ENCODE results near the gene RER1.
A peak's percentile ranks its signal among the peaks of the same experiment; 100 is the strongest.
"Not testable (repeated sequence)": the region's sequence is repeated elsewhere in the genome, so short reads cannot be mapped to it uniquely, and the experiment has no call there.

The RER1 gene

DNA sequence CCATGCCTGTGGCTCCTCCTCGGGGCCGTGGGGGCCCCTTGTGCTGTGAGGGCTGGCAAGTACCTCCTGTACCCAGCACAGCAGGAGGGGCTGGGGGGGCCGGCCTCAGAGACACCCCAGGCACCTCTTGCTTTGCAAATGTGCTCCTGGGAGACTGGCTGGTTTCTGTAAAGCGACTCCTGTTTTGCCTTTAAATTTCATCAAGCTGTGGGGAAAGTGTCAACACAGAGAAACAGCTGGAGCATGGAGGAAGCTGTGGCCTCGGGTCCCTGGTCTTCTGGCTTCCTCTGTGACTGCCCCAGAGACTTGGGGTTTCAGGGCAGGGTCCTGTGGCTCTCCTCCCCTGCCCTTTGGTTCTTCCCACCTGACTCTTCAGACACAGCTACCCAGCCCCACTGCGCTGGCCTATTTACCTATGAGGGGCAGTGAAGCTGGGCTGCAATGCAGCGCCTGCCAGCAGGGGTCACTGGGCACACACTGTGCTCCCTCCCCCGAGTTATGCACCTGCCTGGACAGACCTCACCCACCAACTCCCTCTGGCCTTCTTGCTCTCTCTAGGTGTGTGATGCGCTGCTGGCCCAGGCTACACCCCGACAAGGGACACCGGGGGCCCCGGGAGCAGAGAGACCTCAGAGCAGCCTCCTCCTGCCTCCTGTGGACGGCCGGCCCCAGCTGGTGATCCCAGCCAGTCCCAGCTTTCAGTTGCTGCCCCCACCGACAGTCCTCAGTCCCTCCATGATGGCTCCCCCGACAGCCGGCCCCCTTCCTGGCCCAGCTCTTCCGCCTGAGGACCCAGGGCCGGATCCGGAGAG, 38.3 kb downstream of the RER1 start:
- DNase-seq: no peak

- no peak for DNase-seq
These were observed 38.9 kb downstream of the RER1 start for GRCh38 chr1:2430592-2430973.

DNA sequence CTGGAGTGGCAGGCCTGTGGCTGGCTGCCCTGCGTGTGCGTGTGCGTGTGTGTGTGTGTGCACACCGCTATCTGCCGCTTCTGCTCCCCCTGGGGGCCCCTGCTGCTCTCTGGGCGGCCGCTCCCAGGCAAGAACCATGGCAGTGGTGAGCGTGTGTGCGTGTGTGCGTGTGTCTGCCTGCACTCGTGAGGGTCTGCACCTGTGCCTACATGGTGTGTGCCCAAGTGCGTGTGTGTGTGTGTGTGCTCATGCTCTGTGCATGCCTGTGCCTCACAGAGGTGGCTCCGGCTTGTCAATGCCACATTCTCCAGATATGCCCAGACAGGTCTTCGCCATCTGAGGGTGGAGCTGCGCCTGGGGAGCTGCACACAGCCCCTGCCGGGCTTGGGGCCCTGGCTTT, 39.5 kb downstream of the RER1 start:
- DNase-seq: no peak

- DNase-seq: no peak
These were observed 39.9 kb downstream of the RER1 start for GRCh38 chr1:2431518-2431917.

DNA sequence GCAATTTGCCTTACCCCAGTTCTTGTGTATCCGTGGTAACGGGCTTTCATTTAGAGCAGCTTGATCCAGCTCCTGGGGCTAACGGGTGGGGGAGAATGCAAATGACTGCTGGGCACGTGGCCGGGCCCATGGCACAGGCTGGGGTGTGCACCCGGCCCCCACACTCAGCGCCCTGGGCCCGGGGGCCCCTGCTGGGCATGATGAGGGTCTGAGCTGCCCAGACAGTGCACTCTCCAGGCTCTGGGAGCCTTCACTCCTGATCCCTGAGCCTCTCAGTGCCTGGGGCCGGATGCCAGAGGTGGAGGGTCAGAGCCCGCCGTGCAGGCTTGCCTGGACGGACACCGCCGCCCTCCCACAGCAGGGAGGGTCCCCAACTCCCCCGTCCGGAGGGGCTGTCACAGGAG, 40.8 kb downstream of the RER1 start:
- DNase-seq: no peak

GRCh38 chr1:2433196-2433595, 41.6 kb downstream of the RER1 start:
- no peak for DNase-seq

GRCh38 chr1:2433936-2434655, 42.5 kb downstream of the RER1 start:
- no peak for DNase-seq

- no peak for DNase-seq
These were observed 43.5 kb downstream of the RER1 start for GRCh38 chr1:2435091-2435490.

- no peak for DNase-seq
These were observed 44.2 kb downstream of the RER1 start for GRCh38 chr1:2435746-2436355.

- no peak for DNase-seq
These were observed 45.2 kb downstream of the RER1 start for GRCh38 chr1:2436876-2437275.

DNA sequence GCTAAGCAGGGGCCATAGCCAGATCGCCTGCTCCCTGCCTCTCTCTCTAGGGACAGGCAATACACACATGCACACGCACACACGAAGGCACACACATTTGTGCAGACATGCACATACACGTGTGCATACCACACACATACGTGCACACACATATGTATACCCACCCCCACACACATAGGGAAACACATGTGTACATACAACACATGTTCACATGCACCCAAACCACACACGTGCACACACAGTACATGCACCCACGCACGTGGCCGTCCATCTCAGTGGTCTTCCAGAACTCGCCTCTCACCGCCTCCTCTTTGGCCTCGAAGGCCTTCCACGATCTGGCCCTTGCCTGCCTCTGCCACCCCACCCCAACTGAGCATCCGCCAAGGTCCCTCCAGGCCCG, 46.0 kb downstream of the RER1 start:
- no peak for DNase-seq

DNA sequence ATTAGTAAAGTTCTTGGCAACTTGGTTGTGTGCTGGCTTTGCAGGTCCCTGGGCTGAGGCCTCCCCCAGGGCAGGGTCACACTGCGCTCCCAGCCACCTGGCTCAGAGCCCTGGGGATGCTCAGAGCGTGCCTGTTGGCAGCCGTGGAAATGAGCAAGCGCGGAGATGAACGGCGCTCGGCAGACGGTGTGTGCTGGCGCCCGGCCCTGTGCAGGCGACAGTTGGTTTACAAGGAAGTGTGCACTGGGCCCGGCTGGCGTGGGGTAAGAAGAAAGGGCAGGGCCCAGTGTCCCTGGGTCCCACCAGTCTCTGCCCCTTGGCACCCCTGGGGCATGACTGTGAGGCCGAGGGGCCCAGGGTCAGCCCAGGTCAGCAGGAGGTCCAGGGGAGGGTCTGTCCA, 46.4 kb downstream of the RER1 start:
- no peak for DNase-seq

- no peak for DNase-seq
These were observed 47.0 kb downstream of the RER1 start for GRCh38 chr1:2438641-2439040.

DNA sequence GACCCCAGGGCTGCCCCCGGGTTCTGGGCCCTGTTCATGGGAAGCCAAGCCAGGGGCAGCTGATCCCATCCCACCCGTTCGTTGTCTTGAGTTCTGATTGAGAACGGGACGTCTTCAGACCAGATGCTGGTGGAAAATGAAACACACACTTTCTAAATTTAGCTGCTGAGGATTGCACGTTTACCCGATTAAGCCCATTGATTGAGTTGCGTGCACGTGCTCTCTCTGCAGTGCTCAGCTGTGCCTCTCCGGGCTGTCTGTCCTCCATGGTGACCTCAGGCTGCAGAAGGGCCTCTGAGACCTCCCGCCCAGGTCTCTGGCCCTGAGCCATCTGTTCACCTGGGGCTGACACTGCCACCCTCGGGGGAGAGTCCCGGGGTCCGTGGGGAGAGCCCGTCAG, 47.7 kb downstream of the RER1 start:
- DNase-seq: no peak

GRCh38 chr1:2440346-2440745, 48.7 kb downstream of the RER1 start:
- DNase-seq: not testable (repeated sequence)

DNA sequence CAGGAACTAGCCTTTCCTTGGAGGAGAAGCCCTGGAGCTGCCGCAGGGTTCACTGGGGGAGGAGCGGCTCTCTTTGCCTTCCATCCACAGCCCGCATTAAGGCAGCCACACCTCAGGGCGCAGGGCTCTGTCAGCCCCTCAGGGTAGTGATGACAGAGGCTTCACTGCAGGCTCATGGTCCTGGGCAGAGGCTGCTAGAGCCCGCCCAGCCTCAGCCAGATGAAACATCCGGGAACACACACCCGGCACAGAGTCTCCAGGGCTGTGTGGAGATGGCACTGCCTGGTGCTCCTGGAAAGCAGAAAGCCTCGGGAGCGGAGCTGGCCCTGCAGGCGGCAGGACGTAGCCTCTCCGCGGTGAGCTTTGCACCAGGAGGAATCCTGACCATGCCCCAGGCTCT, 50.1 kb downstream of the RER1 start:
- no peak for DNase-seq

- no peak for DNase-seq
These were observed 51.0 kb downstream of the RER1 start for GRCh38 chr1:2442661-2443060.

- peak; percentile 41 for DNase-seq
These were observed 51.9 kb downstream of the RER1 start for GRCh38 chr1:2443277-2444137.

- no peak for DNase-seq
These were observed 52.5 kb downstream of the RER1 start for GRCh38 chr1:2444138-2444591.

DNA sequence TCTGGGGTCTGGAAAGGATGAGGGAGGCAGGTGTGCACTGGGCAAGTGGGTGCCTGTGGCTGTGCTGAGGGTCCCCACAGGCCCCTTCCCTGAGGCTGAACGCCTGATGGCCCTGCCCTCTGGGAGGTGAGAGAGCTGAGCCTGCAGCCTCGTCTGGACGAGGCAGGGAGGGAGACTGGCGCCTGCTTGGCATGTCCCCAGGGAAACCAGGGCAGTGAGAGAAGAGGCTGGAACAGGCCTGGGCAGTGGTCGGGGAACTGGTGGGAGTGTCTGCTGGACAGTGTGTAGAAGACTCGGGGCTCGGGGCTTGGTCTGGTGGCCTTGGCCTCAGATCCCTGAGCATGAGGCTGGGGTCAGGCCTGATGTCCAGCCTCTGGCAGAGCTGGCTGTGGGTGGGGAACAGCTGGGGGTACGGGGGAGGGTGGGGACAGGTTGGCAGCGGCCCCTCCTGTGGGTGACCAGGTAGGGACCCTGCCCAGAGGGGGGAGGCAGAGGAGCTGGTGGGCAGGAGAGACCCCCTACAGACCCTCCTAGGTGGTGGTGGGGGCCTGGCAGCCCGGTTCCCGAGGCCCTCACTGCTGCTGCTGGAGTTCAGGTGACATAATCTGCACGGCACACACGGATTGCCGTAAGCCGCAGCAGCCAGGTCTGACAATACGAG, 53.7 kb downstream of the RER1 start:
- DNase-seq: no peak

- DNase-seq: no peak
These were observed 54.2 kb downstream of the RER1 start for GRCh38 chr1:2445823-2446215.

GRCh38 chr1:2446394-2446793, 54.8 kb downstream of the RER1 start:
- DNase-seq: peak; percentile 23
